Activated CD8-positive, alpha-beta T cell treated with anti-CD3 and anti-CD28 coated beads, Interleukin-2, amount 10 ng/mL, durations not matched to agents 7 days and 5 days (primary cell): ENCODE results near the gene P2RY6. TPM values are rescaled to one million over a fixed set of nuclear protein-coding genes. Genes with fewer than 3 reads are reported as not detected.

Source experiments
- ATAC-seq: fragments of 150-1000 bp; cut with Tn5 transposase; one replicate; pipeline ENCODE4 v1.10.0; 2021; ENCODE audit warnings: moderate library complexity
- CTCF ChIA-PET: fragments of 350-600 bp; sonication (Branson Sonifier 250); formaldehyde crosslinking; loops from one replicate; lab custom pipeline; 2021; ENCODE audit warnings: antibody characterized with exemption; lab: Charles Lee
- POLR2A ChIA-PET: fragments of 350-600 bp; sonication (Branson Sonifier 250); formaldehyde crosslinking; loops from one replicate; lab custom pipeline; 2021; ENCODE audit warnings: antibody characterized with exemption; lab: Charles Lee
- DNase-seq: peaks from one replicate; pipeline ENCODE4 v3.0.0-alpha.2; 2020
- H3K27ac Mint-ChIP-seq: one replicate; pipeline ENCODE4 v1.8.0; 2021; ENCODE audit warnings: mild to moderate bottlenecking, mixed read lengths
- H3K27me3 Mint-ChIP-seq: one replicate; pipeline ENCODE4 v1.8.0; 2021; ENCODE audit warnings: low read depth, mixed read lengths
- H3K36me3 Mint-ChIP-seq: one replicate; pipeline ENCODE4 v1.8.0; 2021; ENCODE audit warnings: low read depth, mixed read lengths
- H3K4me1 Mint-ChIP-seq: one replicate; pipeline ENCODE4 v1.8.0; 2021; ENCODE audit warnings: low read depth, mixed read lengths
- H3K4me3 Mint-ChIP-seq: one replicate; pipeline ENCODE4 v1.8.0; 2021; ENCODE audit warnings: mild to moderate bottlenecking, mixed read lengths
- H3K9me3 Mint-ChIP-seq: one replicate; pipeline ENCODE4 v1.8.0; 2022; ENCODE audit warnings: mixed read lengths; ENCODE audit not compliant: insufficient read depth
- total RNA-seq, 2 experiments: library from RNA; stranded (reverse); gene quantifications; one replicate each; pipeline ENCODE4 v1.2.3, GENCODE V29; 2021

Gene P2RY6
- total RNA-seq, 2 experiments from 2014 or later = not detected

GRCh38 chr11:73285721-73286120, 13.6 kb downstream of the P2RY6 start:
- ATAC-seq = no peak
- Mint-ChIP-seq H3K9me3 (no peaks in the 10 kb centered on the region), H3K4me1 (peaks cover 41% of the 10 kb centered on the region), H3K4me3 (no peak overlapping the region), H3K36me3 (no peaks in the 10 kb centered on the region), H3K27me3 (no peaks in the 10 kb centered on the region), H3K27ac (no peak overlapping the region)
- ChIA-PET CTCF (interaction anchor here (1.5 kb wide), 1 partner anchor 492 kb away, joined by 4 read pairs; the partner anchor contains the start of gene STARD10), POLR2A (no interaction called here)
- no peak for DNase-seq

- H3K27ac Mint-ChIP-seq = no peak overlapping the region
- DNase-seq (no peak), ATAC-seq (no peak)
- no peaks in the 10 kb centered on the region for H3K9me3 Mint-ChIP-seq
- CTCF ChIA-PET = interaction anchor here (1.5 to 5.7 kb wide), 4 partner anchors 9 to 100 kb away, joined by 3 to 39 read pairs (median 23); partner anchors contain the start of gene ARHGEF17
- peaks cover 35% of the 10 kb centered on the region for H3K4me1 Mint-ChIP-seq
- H3K27me3 Mint-ChIP-seq = no peaks in the 10 kb centered on the region
- POLR2A ChIA-PET = no interaction called here
- H3K4me3 Mint-ChIP-seq = no peak overlapping the region
- no peaks in the 10 kb centered on the region for H3K36me3 Mint-ChIP-seq
Observed at GRCh38 chr11:73286240-73286810, 14.2 kb downstream of the P2RY6 start.

GRCh38 chr11:73287400-73288101, 15.4 kb downstream of the P2RY6 start:
- CTCF ChIA-PET = interaction anchor here (0.8 to 5.7 kb wide), 9 partner anchors 8 to 456 kb away, joined by 3 to 39 read pairs (median 4); partner anchors contain the start of gene ARHGEF17
- no peak for ATAC-seq
- H3K9me3 Mint-ChIP-seq = no peaks in the 10 kb centered on the region
- no peaks in the 10 kb centered on the region for H3K36me3 Mint-ChIP-seq
- peak overlapping the region; percentile 12 for H3K27ac Mint-ChIP-seq
- no peak for DNase-seq
- no peak overlapping the region for H3K4me3 Mint-ChIP-seq
- H3K4me1 Mint-ChIP-seq = peaks cover 24% of the 10 kb centered on the region
- H3K27me3 Mint-ChIP-seq = peaks cover 4% of the 10 kb centered on the region
- POLR2A ChIA-PET = no interaction called here

GRCh38 chr11:73288192-73288872, 16.2 kb downstream of the P2RY6 start:
- ChIA-PET POLR2A (interaction anchor here (0.6 kb wide), 1 partner anchor 418 kb away, joined by 3 read pairs; no protein-coding TSS in a partner anchor), CTCF (interaction anchor here (0.8 to 5.7 kb wide), 17 partner anchors 8 to 563 kb away, joined by 3 to 39 read pairs (median 4); partner anchors contain the start of genes ARHGEF17 and P2RY6)
- Mint-ChIP-seq H3K4me1 (peaks cover 23% of the 10 kb centered on the region), H3K27ac (peak overlapping the region; percentile 12), H3K27me3 (peaks cover 8% of the 10 kb centered on the region), H3K4me3 (no peak overlapping the region), H3K36me3 (no peaks in the 10 kb centered on the region), H3K9me3 (no peaks in the 10 kb centered on the region)
- DNase-seq (no peak), ATAC-seq (no peak)

- H3K36me3 Mint-ChIP-seq = no peaks in the 10 kb centered on the region
- no peak overlapping the region for H3K27ac Mint-ChIP-seq
Observed at GRCh38 chr11:73288873-73289707, 17.0 kb downstream of the P2RY6 start.

GRCh38 chr11:73290536-73290935, 18.4 kb downstream of the P2RY6 start:
- POLR2A ChIA-PET = no interaction called here
- no peak for ATAC-seq
- CTCF ChIA-PET = interaction anchor here (0.6 to 5.7 kb wide), 7 partner anchors 7 to 105 kb away, joined by 3 to 39 read pairs (median 11); partner anchors contain the start of gene ARHGEF17

More at GRCh38 chr11:73288873-73289707, 17.0 kb downstream of the P2RY6 start:
- ChIA-PET CTCF (interaction anchor here (0.8 to 5.7 kb wide), 22 partner anchors 9 to 564 kb away, joined by 3 to 39 read pairs (median 3); partner anchors contain the start of genes ARHGEF17 and P2RY6), POLR2A (no interaction called here)
- ATAC-seq (peak; percentile 66), DNase-seq (peak; percentile 59)
- H3K9me3 Mint-ChIP-seq = no peaks in the 10 kb centered on the region
- peaks cover 10% of the 10 kb centered on the region for H3K27me3 Mint-ChIP-seq
- no peak overlapping the region for H3K4me3 Mint-ChIP-seq
- peaks cover 23% of the 10 kb centered on the region for H3K4me1 Mint-ChIP-seq

GRCh38 chr11:73291196-73291595, 19.1 kb downstream of the P2RY6 start:
- ATAC-seq (no peak), DNase-seq (no peak)
- Mint-ChIP-seq H3K27me3 (peaks cover 14% of the 10 kb centered on the region), H3K4me1 (peaks cover 23% of the 10 kb centered on the region), H3K27ac (no peak overlapping the region), H3K9me3 (no peaks in the 10 kb centered on the region), H3K36me3 (no peaks in the 10 kb centered on the region), H3K4me3 (no peak overlapping the region)
- POLR2A ChIA-PET = no interaction called here
- CTCF ChIA-PET = interaction anchor here (0.6 to 5.7 kb wide), 5 partner anchors 12 to 105 kb away, joined by 4 to 39 read pairs (median 8); no protein-coding TSS in a partner anchor

More at GRCh38 chr11:73290536-73290935, 18.4 kb downstream of the P2RY6 start:
- no peak for DNase-seq
- Mint-ChIP-seq H3K4me3 (no peak overlapping the region), H3K9me3 (no peaks in the 10 kb centered on the region), H3K4me1 (peaks cover 23% of the 10 kb centered on the region), H3K36me3 (no peaks in the 10 kb centered on the region), H3K27me3 (peaks cover 14% of the 10 kb centered on the region), H3K27ac (no peak overlapping the region)

- DNase-seq (no peak), ATAC-seq (no peak)
- ChIA-PET CTCF (interaction anchor here (0.7 to 5.7 kb wide), 4 partner anchors 15 to 106 kb away, joined by 7 to 39 read pairs (median 20); no protein-coding TSS in a partner anchor), POLR2A (no interaction called here)
- Mint-ChIP-seq H3K27me3 (peaks cover 14% of the 10 kb centered on the region), H3K4me1 (peaks cover 18% of the 10 kb centered on the region), H3K27ac (no peak overlapping the region), H3K4me3 (no peak overlapping the region), H3K36me3 (no peaks in the 10 kb centered on the region), H3K9me3 (no peaks in the 10 kb centered on the region)
Observed at GRCh38 chr11:73291781-73292524, 19.8 kb downstream of the P2RY6 start.

- no peak overlapping the region for H3K27ac Mint-ChIP-seq
- H3K4me3 Mint-ChIP-seq = no peak overlapping the region
- CTCF ChIA-PET = interaction anchor here (0.7 to 1.7 kb wide), 3 partner anchors 14 to 43 kb away, joined by 5 to 8 read pairs (median 7); no protein-coding TSS in a partner anchor
- POLR2A ChIA-PET = no interaction called here
- ATAC-seq (no peak), DNase-seq (no peak)
- no peaks in the 10 kb centered on the region for H3K36me3 Mint-ChIP-seq
- H3K4me1 Mint-ChIP-seq = peaks cover 18% of the 10 kb centered on the region
- H3K9me3 Mint-ChIP-seq = no peaks in the 10 kb centered on the region
- H3K27me3 Mint-ChIP-seq = peaks cover 14% of the 10 kb centered on the region
Observed at GRCh38 chr11:73292525-73292894, 20.4 kb downstream of the P2RY6 start.

GRCh38 chr11:73293356-73293936, 21.3 kb downstream of the P2RY6 start:
- DNase-seq (no peak), ATAC-seq (no peak)
- Mint-ChIP-seq H3K4me3 (no peak overlapping the region), H3K9me3 (no peaks in the 10 kb centered on the region), H3K36me3 (no peaks in the 10 kb centered on the region), H3K27ac (no peak overlapping the region), H3K27me3 (peaks cover 21% of the 10 kb centered on the region), H3K4me1 (peaks cover 10% of the 10 kb centered on the region)
- ChIA-PET POLR2A (no interaction called here), CTCF (interaction anchor here (0.9 to 2.5 kb wide), 2 partner anchors 11 to 42 kb away, joined by 5 to 9 read pairs; no protein-coding TSS in a partner anchor)
